DMS153 treated with DMSO at 0.1 percent for 48 hours (cell line): ENCODE results near the gene SUGCT.

Source experiments
- DNase-seq: peaks from one replicate; lab custom pipeline; 2025; ENCODE audit not compliant: unreplicated experiment; lab: John Stamatoyannopoulos, UW

Gene SUGCT

GRCh38 chr7:40549372-40550039 is 414.7 kb downstream of the SUGCT start:
- DNase-seq: no peak

GRCh38 chr7:40551685-40552576 is 417.1 kb downstream of the SUGCT start:
- DNase-seq: no peak

- no peak for DNase-seq
These were observed 425.9 kb downstream of the SUGCT start for GRCh38 chr7:40560672-40561071.

DNA sequence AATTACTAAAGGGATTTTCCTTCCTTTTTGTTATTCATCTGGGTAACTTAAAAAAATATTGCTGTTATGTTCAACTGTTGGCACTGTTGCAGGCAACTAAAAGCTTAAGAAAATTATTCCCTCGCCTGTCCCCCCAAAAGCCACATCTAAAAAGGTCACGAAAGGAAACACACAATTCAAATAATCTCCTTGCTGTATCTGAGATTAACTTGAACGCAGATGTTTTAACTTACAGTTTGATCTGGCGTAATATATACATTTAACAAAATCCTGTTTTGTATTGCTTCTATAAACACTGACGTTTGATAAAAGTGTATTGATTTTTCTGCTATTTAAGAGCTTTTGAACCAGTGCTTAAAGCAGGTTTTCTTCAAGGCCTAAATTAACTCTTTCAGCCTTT is 432.1 kb downstream of the SUGCT start:
- DNase-seq: no peak

DNA sequence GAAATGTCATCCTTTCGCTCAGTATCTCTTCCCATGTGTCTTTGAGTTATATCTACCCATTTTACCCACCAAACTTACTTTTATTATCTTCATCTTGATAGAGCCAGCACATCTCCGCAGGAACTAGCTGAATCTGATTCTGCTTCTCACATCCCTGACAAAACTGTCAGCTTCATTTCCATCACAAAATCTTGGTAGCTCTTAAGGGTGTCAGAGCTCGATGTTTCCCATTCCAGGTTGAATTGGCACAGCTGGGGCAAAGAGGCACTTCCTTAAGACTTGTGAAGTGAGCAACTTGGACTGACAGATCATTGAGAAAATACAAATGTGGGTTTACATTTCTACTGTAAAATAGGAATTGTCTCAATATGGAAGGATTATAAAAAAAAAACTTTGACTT is 434.5 kb downstream of the SUGCT start:
- no peak for DNase-seq

DNA sequence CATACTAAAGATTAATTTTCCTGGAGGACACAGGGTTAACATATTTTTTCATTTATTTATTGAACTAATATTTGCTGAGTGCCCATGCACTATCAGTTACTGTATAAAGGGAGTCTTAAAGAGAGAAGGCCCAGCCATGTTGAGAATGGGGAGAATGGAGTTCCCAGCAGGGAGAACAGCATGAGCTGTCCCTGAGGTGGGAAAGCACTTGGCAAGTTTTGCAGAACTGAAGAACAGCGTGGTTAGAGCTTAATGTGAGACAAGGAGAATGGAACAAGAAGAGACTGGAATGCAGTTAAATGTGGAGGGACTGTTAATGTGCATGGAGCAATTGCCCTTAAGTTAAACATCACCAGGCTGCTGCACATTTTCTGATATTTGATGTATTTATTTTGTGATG is 435.4 kb downstream of the SUGCT start:
- no peak for DNase-seq

DNA sequence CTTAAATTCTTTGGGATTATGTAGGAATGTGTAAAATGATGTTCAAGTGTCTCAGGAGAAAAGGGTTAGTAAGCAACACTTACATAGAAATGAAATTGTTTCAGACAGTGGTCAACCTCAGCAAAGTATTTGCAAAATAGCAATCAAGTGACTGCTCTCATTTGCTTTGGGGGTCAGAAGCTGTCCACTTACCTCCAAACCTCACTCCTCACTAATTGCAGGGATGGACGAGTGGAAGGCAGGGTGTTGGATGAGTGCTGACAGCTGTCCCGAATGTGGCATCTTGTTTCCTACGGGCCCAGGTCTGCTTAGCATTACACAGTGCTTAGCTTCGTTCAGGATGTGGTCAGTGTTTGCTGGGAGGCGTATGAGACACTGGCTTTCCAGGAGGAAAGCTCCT is 437.0 kb downstream of the SUGCT start:
- no peak for DNase-seq

- no peak for DNase-seq
These were observed 438.1 kb downstream of the SUGCT start for GRCh38 chr7:40572810-40573465.

DNA sequence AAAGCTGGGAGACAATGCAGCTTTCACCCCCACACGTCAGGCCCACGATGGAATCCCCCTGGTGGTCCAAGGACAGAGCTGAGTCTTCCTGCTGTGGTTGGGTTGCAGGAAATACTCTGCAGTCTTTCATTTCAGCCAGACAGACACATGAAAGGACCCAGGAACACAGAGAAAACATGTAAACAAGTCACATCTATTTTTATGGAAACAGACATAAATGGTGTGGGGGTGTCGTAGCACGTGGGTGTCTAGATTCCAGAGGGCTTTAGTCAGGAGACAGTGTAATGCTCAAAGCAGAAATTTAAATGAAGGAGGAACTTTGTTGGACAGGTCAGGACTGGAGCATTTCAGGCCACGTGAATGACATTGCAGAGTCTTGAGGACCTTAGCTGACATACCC is 444.6 kb downstream of the SUGCT start:
- DNase-seq: no peak

DNA sequence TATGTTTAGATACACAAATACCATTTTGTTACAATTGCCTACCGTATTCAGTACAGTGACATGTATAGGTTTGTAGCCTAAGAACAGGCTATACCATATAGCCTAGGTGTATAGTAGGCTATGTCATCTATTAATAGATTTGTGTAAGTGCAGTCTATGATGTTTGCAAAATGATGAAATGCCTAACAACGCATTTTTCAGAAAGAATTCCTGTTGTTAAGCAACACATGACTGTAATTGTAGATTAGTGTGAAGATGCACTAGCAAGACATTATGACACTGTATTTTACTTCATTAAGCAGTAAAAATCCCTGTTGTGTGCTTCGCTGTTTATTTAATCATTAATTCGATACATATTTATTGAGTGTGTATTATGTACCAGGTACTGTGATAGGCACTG is 446.0 kb downstream of the SUGCT start:
- DNase-seq: no peak

GRCh38 chr7:40582539-40582938 is 447.7 kb downstream of the SUGCT start:
- DNase-seq: no peak

GRCh38 chr7:40583667-40584444 is 449.1 kb downstream of the SUGCT start:
- DNase-seq: no peak

- DNase-seq: no peak
These were observed 450.0 kb downstream of the SUGCT start for GRCh38 chr7:40584667-40585433.

DNA sequence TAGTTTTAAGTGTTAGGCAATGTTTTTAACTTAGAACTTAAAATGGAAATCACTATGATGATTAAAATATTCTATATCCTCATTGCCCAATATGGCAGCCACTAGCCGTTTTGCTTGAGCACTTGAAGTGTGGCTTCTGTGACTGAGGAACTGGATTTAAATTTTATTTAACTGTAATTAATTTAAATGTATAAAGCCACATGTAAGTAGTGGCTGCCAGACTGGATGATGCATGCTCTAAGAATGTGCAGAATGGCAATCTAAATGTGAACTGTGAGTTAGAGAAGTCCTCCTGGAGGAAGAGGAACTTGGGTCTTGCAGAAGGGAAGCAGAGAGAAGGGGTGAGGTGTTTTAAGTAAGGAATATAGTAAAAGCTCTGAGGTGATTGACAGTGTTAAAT is 451.4 kb downstream of the SUGCT start:
- DNase-seq: no peak

DNA sequence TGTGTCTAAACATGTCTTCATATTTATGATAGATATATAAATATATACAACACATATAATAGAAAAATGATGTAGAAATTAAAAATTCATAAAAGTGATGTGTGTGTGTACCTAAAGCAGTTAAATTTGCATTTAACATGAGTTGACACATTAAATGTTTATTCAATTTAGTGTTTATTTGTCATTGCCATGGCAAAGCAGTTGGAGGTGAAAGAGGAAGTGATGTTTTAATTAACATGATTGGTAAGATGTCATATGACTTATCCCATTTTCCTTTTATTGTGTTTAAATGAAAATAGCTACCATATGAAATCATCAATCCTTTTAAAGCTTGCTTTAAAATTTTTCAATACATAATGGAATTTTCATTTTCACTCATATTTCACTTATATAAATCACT is 452.6 kb downstream of the SUGCT start:
- DNase-seq: no peak

- DNase-seq: no peak
These were observed 460.3 kb downstream of the SUGCT start for GRCh38 chr7:40595129-40595528.

- DNase-seq: no peak
These were observed 461.0 kb downstream of the SUGCT start for GRCh38 chr7:40595832-40596231.

- DNase-seq: no peak
These were observed 462.7 kb downstream of the SUGCT start for GRCh38 chr7:40597517-40597916.

- DNase-seq: no peak
These were observed 464.1 kb downstream of the SUGCT start for GRCh38 chr7:40598915-40599314.

DNA sequence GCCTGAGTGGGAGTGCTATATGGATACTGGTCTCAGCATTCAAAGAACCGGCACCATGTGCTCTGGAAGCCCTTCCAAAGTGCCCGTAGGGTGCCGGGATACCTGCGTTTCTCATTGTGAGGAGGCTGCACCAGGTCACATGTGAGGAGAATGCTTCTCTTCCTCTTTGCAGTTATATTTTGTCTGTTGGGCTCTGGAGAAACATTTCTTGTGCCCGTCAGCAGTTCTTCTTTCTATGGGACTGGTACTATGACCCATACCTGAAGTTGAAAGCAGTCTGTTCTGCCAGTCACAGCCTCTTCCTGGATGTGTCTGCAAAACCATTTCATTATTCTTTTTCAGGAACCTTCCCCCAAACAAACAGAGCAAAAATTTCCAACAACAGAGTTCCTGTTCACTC is 465.0 kb downstream of the SUGCT start:
- no peak for DNase-seq
